HepG2 (cell line): ENCODE results near the gene CD207. TPM values are rescaled to one million over a fixed set of nuclear protein-coding genes. Genes with fewer than 3 reads are reported as not detected.

ENCODE experiments used
- AHR ChIP-seq: IDR thresholded peaks from 2 replicates; pipeline ENCODE4 v1.6.1; 2018; ENCODE audit warnings: missing genetic modification reagents, missing compliant biosample characterization
- CTCF ChIP-seq: sonication (generic); formaldehyde crosslinking; IDR thresholded peaks from 2 replicates; pipeline ENCODE4 v1.5.0; 2020; ENCODE audit warnings: mild to moderate bottlenecking, missing genetic modification reagents, moderate library complexity
- ELK4 ChIP-seq: sonication (generic); formaldehyde crosslinking; IDR thresholded peaks from 2 replicates; pipeline ENCODE4 v1.9.0; 2021; ENCODE audit warnings: missing genetic modification reagents, borderline replicate concordance
- GMEB1 ChIP-seq: sonication (generic); formaldehyde crosslinking; IDR thresholded peaks from 2 replicates; pipeline ENCODE4 v1.5.1; 2020; ENCODE audit warnings: missing genetic modification reagents, mild to moderate bottlenecking, borderline replicate concordance
- MEIS2 ChIP-seq: sonication (generic); formaldehyde crosslinking; IDR thresholded peaks from 2 replicates; pipeline ENCODE4 v1.9.0; 2021; ENCODE audit warnings: mild to moderate bottlenecking, missing genetic modification reagents
- MZF1 ChIP-seq: sonication (generic); formaldehyde crosslinking; IDR thresholded peaks from 2 replicates; pipeline ENCODE4 v1.8.1; 2023; ENCODE audit warnings: mild to moderate bottlenecking, missing genetic modification reagents, borderline replicate concordance
- PRDM10 ChIP-seq: sonication (generic); formaldehyde crosslinking; IDR thresholded peaks from 2 replicates; pipeline ENCODE4 v1.4.0; 2020; ENCODE audit warnings: low read depth, missing genetic modification reagents
- SOX6 ChIP-seq, 2 experiments: fragments of 450-650 bp in 1 of 2; sonication (generic) in 1 of 2; formaldehyde crosslinking in 1 of 2; IDR thresholded peaks; 2 replicates each; pipeline versions ENCODE4 v1.4.0 to v1.6.1; 2017 to 2020; ENCODE audit warnings: antibody characterized with exemption in 1 of 2, mild to moderate bottlenecking in 1 of 2, missing genetic modification reagents in 1 of 2
- SSRP1 ChIP-seq: IDR thresholded peaks from 2 replicates; pipeline ENCODE4 v1.6.1; 2016; ENCODE audit warnings: control low read depth
- SYNCRIP ChIP-seq: fragments of 200-400 bp; formaldehyde crosslinking; IDR thresholded peaks from 2 replicates; pipeline ENCODE4 v1.6.1; 2018; ENCODE audit warnings: mild to moderate bottlenecking, low read depth, low read length; ENCODE audit not compliant: insufficient read depth
- ZBTB7A ChIP-seq: sonication (generic); formaldehyde crosslinking; IDR thresholded peaks from 2 replicates; pipeline ENCODE4 v1.8.0; 2022; ENCODE audit warnings: mild to moderate bottlenecking, missing genetic modification reagents
- ZNF503 ChIP-seq: sonication (generic); formaldehyde crosslinking; IDR thresholded peaks from 2 replicates; pipeline ENCODE4 v1.4.0; 2020; ENCODE audit warnings: missing genetic modification reagents
- ZNF883 ChIP-seq: sonication (generic); formaldehyde crosslinking; IDR thresholded peaks from 2 replicates; pipeline ENCODE4 v1.5.1; 2020; ENCODE audit warnings: mild to moderate bottlenecking, missing genetic modification reagents; ENCODE audit errors: not compliant biosample characterization
- polyA plus RNA-seq, 8 experiments: library from polyadenylated mRNA; depleted of rRNA in 3 of 8; stranded (reverse) in 7 of 8; unstranded in 1 of 8; fragments of >200 nt; fragmentation: Illumina TruSeq in 4 of 8; extraction: Trizol in 4 of 8; gene quantifications; 2 replicates each; pipeline versions ENCODE4 v1.2.1 to v1.2.3, GENCODE V29; 2011 to 2016; ENCODE audit warnings: low read depth in 4 of 8, missing spikeins in 1 of 8, mixed read lengths in 1 of 8; ENCODE audit not compliant: insufficient read depth in 1 of 8
- total RNA-seq, 5 experiments: library from RNA; depleted of rRNA; stranded (reverse); fragments of >200 nt; fragmentation: Illumina TruSeq; extraction: Trizol; gene quantifications; 2 replicates each; pipeline ENCODE4 v1.2.3, GENCODE V29; 2016; ENCODE audit warnings: low read depth in 1 of 5
- TF ChIP-seq, protein P1 (sequence below): sonication (generic); formaldehyde crosslinking; conservative IDR thresholded peaks from 2 replicates; pipeline ENCODE4 v1.4.0; 2020; ENCODE audit warnings: missing genetic modification reagents

The CD207 gene
- total and polyA plus RNA-seq, 2 of the 13 experiments (the other 11 are each of a cell fraction or from before 2014, with no cell fraction given), result 0.09 to 0.15 TPM

GRCh38 chr2:70871398-70872211 lies 36.0 kb upstream of the CD207 start (continued):
- TF ChIP-seq ZNF503 (CRISPR knock-in tag), result no peak
- TF ChIP-seq, protein P1, sequence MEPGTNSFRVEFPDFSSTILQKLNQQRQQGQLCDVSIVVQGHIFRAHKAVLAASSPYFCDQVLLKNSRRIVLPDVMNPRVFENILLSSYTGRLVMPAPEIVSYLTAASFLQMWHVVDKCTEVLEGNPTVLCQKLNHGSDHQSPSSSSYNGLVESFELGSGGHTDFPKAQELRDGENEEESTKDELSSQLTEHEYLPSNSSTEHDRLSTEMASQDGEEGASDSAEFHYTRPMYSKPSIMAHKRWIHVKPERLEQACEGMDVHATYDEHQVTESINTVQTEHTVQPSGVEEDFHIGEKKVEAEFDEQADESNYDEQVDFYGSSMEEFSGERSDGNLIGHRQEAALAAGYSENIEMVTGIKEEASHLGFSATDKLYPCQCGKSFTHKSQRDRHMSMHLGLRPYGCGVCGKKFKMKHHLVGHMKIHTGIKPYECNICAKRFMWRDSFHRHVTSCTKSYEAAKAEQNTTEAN (CRISPR knock-in tag), result no peak
- no peak for TF ChIP-seq ELK4 (CRISPR knock-in tag)
- no peak for TF ChIP-seq SYNCRIP
- peak; percentile 69; the same call in 1 of the 2 replicates for TF ChIP-seq ZBTB7A (CRISPR knock-in tag)
- no peak for TF ChIP-seq SOX6 (IDR thresholded peaks at IDR 0.05)
- peak; percentile 61 for TF ChIP-seq SOX6 (CRISPR knock-in tag; IDR thresholded peaks at IDR 0.05)
- TF ChIP-seq AHR (CRISPR knock-in tag), result peak; percentile 82; the same call in 1 of the 2 replicates
- TF ChIP-seq GMEB1 (CRISPR knock-in tag), result peak; percentile 45; the same call in 1 of the 2 replicates
- peak; percentile 80 for TF ChIP-seq ZNF883 (CRISPR knock-in tag)
- TF ChIP-seq MEIS2 (CRISPR knock-in tag), result 0 out of 2 replicates have a peak, but pooled peaks have one; percentile 32
- peak; percentile 100 for TF ChIP-seq CTCF (CRISPR knock-in tag)
- 0 out of 2 replicates have a peak, but pooled peaks have one; percentile 42 for TF ChIP-seq PRDM10
- TF ChIP-seq MZF1 (CRISPR knock-in tag), result no peak
- no peak for TF ChIP-seq SSRP1 (CRISPR knock-in tag)
